Measurements from ENCODE around the gene PSIP1.
"Not testable (repeated sequence)": the region's sequence is repeated elsewhere in the genome, so short reads cannot be mapped to it uniquely, and the experiment has no call there.

PSIP1 gene

DNA sequence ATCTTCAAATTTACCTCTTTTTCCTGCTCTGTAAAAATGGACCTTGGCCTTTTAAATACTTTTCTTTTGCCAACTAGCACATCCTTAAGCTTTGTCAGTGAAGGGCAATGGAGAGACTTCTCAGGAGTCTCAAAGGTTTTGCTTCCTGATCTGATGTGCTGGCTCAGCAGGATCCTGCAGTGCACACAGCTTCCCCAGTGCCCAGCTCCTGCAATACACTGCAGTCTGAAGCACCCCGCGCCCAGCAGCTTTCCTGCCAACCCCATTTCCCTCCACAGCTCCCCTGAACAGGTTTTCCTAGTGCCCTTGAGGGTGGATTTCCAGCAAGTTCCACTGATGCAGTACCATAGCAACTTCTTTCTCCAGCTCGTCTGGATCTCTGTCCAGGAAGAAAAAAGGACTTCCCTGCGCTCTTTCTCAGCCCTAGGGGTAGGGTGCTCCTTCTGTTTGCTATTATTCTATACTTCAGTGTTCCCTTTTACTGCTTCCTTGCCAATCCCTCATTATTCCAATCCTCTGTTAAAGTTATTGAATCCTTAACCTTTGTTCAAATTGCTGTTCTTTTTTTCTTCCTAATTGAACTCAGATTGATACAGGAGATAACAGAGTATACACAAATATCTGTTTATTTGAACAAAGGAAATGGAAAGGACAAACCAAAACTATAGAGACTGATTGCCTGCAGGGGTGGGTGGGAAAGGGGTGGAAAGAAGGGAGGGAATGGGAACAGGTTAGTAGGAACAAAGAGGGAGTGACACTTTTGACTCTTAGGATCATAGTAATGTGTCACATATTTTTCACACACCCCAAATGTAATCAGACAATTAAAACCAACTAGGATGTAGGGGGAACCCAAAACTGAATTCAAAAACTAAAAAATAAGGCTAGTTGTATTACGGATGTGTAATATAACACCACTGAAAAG lies 79.6 kb downstream of the PSIP1 start:
- no peak for DNase-seq

DNA sequence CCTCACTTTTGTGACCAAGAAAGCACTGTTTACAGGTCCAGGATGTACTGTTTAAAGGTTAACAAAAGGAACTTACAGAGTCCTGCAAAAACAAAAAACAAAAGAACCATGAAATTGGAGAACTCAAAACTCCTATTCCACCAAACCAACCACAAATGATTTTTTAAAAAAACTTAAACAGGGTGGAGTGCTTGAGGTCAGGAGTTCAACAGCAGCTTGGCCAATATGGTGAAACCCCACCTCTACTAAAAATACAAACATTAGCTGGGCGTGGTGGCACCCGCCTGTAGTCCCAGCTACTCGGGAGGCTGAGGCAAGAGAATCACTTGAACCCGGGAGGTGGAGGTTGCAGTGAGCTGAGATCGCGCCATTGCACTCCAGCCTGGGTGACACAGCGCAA lies 83.1 kb downstream of the PSIP1 start:
- not testable (repeated sequence) for DNase-seq

DNA sequence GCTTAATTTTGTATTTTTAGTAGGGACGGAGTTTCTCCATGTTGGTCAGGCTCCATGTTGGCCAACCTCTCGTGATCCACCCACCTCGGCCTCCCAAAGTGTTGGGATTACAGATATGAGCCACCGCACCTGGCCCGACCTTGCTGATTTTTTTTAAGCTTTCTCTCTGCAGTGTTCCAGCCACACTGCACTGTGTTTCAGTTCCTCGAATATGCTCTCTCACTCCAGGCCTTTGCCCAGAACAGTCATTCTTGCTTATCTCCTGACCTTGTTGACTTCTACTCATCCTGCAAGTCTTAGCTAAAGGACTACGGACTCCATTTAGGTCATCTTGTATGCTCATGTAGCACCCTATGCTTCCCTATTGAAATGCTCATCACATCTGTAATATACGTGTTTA lies 84.8 kb downstream of the PSIP1 start:
- no peak for DNase-seq

DNA sequence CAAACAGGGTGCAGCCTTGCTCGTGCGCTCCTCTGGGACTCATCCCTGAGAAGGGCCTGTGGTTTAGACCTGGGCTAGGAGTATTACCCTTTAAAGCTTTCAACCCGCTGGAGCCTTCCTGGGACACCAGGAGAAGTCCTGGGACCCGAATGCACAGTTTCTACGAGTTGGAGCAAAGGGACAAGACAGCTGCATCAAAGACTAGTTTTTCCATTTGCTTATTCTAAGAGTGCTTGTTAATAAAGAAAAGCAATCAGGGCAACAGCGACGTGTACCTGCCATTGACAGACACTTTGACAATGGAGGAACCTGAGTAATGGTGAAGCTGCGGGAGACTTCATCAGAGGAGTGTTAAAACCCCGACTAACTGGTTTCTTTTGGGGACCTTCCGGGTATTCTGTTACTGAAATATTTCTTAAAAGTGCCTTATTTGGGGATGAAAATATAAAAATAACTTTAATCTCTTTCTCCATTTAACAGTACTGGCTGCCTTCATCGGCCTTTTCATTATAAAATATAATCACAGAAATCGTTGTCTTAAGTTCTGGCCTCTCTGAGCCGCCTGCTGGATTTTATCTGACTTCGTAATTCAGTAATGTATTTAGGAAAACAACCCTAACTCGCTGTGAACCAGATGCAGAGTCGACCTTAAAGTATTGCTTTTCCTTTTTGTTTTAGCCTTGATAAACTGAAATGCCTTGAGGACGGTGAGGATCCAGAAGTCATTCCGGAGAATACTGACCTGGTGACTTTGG lies 87.4 kb downstream of the PSIP1 start:
- no peak for DNase-seq

DNA sequence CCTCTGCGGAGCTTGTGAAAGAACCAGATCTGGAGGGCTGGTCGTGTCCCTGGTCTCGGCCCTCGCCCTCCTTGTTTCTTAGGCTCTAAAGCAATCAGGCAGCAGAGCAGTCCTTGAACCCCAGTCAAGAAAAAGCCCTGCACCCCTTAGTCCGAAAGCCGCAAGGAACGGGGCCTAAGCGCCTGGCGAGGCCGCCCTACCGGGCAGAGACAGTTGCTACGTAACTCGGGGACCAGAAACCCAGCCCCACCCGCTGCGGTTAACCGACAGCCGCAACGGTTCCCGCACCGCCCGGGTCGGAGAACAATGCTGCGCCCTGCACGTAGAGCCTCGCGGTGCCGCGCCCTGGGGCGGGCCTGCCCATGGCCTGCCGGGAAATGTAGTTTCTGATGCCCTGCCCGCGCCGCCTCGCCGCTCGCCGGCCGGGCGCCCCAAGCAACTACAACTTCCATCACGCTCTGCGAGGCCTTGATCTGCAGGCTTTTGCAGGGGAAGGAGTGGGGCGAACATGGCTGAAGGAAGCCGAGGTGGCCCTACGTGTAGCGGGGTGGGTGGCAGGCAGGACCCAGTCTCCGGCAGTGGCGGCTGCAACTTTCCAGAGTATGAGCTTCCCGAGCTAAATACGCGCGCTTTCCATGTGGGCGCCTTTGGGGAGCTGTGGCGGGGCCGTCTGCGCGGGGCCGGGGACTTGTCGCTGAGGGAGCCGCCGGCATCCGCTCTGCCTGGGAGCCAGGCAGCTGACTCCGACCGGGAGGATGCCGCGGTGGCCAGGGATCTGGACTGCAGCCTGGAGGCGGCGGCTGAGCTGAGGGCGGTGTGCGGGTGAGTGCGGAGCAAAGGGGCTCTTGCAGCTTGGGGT lies 88.2 kb downstream of the PSIP1 start, which contains the start of gene SNAPC3:
TSS of gene SNAPC3 (plus strand) at position 505 of the 859 bp plus-strand sequence. CDS start at position 509, 4 bp downstream.
- peak; percentile 93 for DNase-seq

DNA sequence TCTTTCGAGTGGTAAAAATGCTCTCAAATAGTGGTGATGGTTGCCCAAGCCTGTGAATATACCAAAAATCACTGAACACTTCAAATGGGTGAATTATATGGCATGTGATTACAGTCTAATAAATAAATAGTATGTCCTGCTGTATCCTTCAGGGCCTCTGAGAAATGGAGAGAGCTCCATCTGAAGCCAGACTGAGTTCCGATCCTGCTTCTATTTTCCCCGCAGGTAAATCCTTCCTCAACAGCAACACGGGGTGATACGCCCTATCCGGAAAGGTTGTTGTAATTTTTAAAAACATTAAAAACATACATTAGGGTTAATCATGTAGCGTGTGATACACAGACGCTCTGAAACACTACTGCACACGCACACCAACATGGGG lies 88.8 kb downstream of the PSIP1 start:
- no peak for DNase-seq

DNA sequence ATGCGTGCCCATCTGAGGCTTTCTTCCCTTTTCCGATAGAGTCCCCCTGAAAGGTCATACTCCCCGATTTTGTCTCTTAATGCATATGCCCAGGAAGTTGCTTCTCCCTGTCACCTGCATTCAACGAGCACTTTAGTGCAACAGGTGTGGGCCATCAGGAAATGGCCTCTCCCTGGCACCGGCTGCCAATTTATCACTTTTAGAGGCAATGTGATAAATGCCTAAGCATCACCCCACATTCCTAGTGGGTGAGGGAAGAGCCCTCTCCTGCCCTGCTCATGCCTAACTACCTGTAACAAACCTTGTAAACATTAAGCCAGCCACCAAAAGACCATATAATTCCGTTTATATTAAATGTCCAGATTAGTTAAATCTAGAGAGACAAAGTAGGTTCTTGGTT lies 89.2 kb downstream of the PSIP1 start:
- DNase-seq = no peak

DNA sequence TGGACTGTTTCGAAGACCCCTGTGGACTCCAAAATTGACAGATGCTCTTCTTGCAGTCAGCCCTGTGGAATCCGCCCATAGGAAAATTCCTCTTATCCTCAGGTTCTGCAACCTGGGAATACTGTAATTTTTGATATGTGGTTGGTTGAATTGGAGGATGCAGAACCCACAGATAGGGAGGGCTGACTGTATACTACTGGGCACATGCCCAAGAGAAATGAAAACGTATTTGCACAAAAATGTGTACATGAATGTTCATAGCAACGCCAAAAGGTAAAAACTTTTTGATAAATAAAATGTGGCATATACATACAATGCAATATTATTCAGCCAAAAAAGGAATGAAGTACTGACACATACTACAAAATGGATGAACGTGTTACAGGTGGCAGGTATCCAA lies 90.0 kb downstream of the PSIP1 start:
- no peak for DNase-seq

DNA sequence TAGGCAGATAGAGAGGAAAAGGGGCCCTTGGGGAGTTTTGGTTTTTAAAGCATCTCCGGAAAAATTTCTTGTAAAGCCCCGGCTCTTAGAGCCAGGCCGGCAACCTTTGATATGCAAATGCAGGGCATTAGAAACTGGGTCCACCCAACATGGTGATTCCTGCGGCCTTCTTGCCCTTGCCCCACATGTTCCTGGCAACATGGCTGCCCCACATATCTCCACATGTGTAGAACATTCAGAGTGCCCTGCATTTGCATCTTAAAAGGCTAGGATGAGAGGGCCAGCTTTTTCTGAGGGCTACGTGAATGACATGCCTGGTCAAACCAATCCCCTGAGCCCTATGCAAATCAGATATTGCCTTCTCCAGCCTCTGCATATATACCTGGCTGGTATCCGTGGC lies 93.1 kb downstream of the PSIP1 start:
- no peak for DNase-seq

DNA sequence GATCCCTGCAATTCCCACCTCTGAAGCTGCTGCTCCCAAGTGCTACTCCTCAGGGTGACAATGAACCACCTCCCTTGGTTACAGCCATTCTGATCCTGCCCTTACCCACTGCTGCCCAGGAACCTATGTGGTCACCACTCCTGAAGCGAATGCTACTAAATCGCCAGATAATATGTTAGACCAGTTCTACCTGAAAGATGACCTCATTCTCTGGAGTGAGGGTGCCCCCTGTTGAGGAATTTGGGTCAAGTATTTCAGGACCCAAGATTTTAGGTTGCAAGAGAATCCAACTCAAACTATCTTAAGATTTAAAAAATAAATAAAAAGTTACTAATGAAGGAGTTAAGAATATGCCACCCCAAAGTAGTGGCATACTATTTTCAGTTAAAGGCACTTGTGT lies 93.9 kb downstream of the PSIP1 start:
- DNase-seq = peak; percentile 17
